ENCODE data around the gene LBX1. TPM values are rescaled to one million over a fixed set of nuclear protein-coding genes. Genes with fewer than 3 reads are reported as not detected.

LBX1 gene
- total and polyA plus RNA-seq, 2 of the 4 experiments (the other 2 are of a cell fraction) = not detected

- H3K4ac ChIP-seq (ENCODE audit: low read depth, low read length) = no peak overlapping the region; the same call in 1 of the 2 replicates
- peaks cover 5% of the 10 kb centered on the region; the same call in 1 of the 2 replicates for H3K4me1 ChIP-seq (ENCODE audit: control insufficient read depth, insufficient read depth, low read length)
- H2BK20ac ChIP-seq (ENCODE audit: low read depth, low read length) = no peak overlapping the region
- H2AK5ac ChIP-seq (ENCODE audit: low read depth, low read length) = no peak overlapping the region
- H2AFZ ChIP-seq (replicated peaks; ENCODE audit: low read length, poor library complexity) = peak overlapping the region; percentile 75
- intact Hi-C loops (cut with micrococcal nuclease) = no loop called here
- H2BK5ac ChIP-seq (ENCODE audit: low read depth, low read length, poor library complexity, severe bottlenecking) = no peak overlapping the region
- no peak overlapping the region for H2BK120ac ChIP-seq (ENCODE audit: low read depth, low read length)
- no peak overlapping the region for H3K4me2 ChIP-seq (ENCODE audit: low read depth, low read length)
- TF ChIP-seq SMC3 (IDR thresholded peaks at IDR 0.05; ENCODE audit: low read depth, low read length) (no peak), BHLHE40 (IDR thresholded peaks at IDR 0.05; ENCODE audit: low read depth, low read length) (no peak)
- H3K79me1 ChIP-seq (ENCODE audit: low read depth in 1 of 2, low read length in 2 of 2) = no peaks in the 10 kb centered on the region
- no peak overlapping the region for H3K4me3 ChIP-seq (ENCODE audit: insufficient read depth, low read depth, low read length)
- DNase-seq = no peak
- peaks cover 9% of the 10 kb centered on the region for H3K9me3 ChIP-seq (ENCODE audit: control insufficient read depth, insufficient read depth, low read length)
- no peak overlapping the region for H3K14ac ChIP-seq (replicated peaks; ENCODE audit: low read depth, low read length)
- no peak overlapping the region for H4K5ac ChIP-seq (ENCODE audit: low read depth, low read length)
- no peak overlapping the region for H3K23ac ChIP-seq (ENCODE audit: low read depth, low read length)
- H3K27ac ChIP-seq (ENCODE audit: insufficient read depth, low read length) = no peak overlapping the region
- in situ Hi-C loops (cut with MboI; ENCODE audit: low sequenced_read_pairs) = no loop called here
- H2BK15ac ChIP-seq (ENCODE audit: low read depth, low read length) = no peak overlapping the region
- WGBS, 2 experiments (ENCODE audit: extremely low coverage in 2 of 2, insufficient read length in 1 of 2) = 32% methylated on average over 21 of the region's 38 CpGs; no CpG with 5 or more reads in 1 of the 2 experiments
- no peak overlapping the region for H3K56ac ChIP-seq (ENCODE audit: extremely low read depth, insufficient read depth, low read length)
- no peaks in the 10 kb centered on the region; the same call in 1 of the 2 replicates for H3K9me1 ChIP-seq (ENCODE audit: insufficient read depth, low read length)
- no peak overlapping the region for H3K18ac ChIP-seq (ENCODE audit: low read depth, low read length)
- H4K8ac ChIP-seq (ENCODE audit: low read depth in 2 of 2, low read length in 2 of 2) = no peak overlapping the region
- POLR2A ChIA-PET (ENCODE audit: unreplicated experiment) = no interaction called here
- H3K27me3 ChIP-seq (ENCODE audit: control insufficient read depth, insufficient read depth, low read length) = peaks cover 76% of the 10 kb centered on the region
- no peak overlapping the region for H3K9ac ChIP-seq (ENCODE audit: low read depth, low read length)
- no peaks in the 10 kb centered on the region for H3K36me3 ChIP-seq (ENCODE audit: control insufficient read depth, insufficient read depth, low read length)
- CTCF ChIA-PET = interaction anchor here (0.6 kb wide), 1 partner anchor 128 kb away, joined by 7 read pairs; no protein-coding TSS in a partner anchor
- H4K20me1 ChIP-seq (ENCODE audit: insufficient read depth, low read length) = no peaks in the 10 kb centered on the region
- no peak overlapping the region for H2AK9ac ChIP-seq (replicated peaks; ENCODE audit: low read depth, low read length, poor library complexity)
- H4K91ac ChIP-seq (ENCODE audit: insufficient read depth, low read depth, low read length) = no peak overlapping the region
- dilution Hi-C loops (cut with HindIII; ENCODE audit: low sequenced_read_pairs, unreplicated experiment) = no loop called here
- BruUV-seq (replicated peaks) = no TSS peak
- ATAC-seq (ENCODE audit: low read depth) = no peak
These were observed 8.1 kb upstream of the LBX1 start for GRCh38 chr10:101237081-101237981.

All from IMR-90 (cell line).